ENCODE measurements around the gene IPPK.
"Not testable (repeated sequence)": the region's sequence is repeated elsewhere in the genome, so short reads cannot be mapped to it uniquely, and the experiment has no call there.

IPPK gene

DNA sequence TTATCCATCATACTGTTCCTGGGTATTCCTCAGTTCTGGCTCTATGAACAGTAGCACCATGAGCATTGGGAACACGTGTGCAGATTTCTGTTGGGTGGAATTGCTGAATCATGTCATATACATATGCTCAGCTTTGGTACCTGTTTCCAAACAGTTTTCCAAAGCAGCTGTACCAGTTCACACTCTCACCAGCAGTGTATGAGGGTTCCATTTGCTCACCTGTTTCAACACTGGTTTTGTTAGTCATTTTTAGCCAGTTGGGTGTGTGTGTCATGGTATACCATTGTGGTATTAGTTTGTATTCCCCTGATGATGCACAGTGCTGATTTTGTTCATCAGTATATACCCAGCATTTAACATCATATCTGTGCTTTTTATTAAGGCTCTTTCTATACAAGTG, 77.4 kb downstream of the IPPK start:
- DNase-seq = no peak

DNA sequence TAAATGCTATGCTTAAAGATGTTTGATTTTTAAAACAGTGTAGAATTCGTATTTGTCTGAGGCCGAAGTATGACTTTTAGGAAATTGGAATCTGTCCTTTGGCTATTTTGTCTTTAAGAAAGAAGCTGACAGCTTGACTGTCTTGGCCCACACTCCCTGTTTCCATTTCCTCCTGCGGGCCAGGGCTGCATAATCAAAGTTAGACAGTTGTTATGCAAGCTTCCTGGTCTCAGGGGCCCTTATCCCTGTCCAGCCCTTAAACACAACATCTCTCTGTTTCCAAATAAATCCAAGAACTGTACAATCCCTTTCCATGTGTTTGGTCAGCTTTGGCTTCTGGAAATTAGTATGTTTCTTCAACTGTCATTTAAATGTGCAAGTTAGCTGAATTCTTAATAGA, 79.6 kb downstream of the IPPK start:
- no peak for DNase-seq

- no peak for DNase-seq
Observed at GRCh38 chr9:92589923-92590322, 80.0 kb downstream of the IPPK start.

DNA sequence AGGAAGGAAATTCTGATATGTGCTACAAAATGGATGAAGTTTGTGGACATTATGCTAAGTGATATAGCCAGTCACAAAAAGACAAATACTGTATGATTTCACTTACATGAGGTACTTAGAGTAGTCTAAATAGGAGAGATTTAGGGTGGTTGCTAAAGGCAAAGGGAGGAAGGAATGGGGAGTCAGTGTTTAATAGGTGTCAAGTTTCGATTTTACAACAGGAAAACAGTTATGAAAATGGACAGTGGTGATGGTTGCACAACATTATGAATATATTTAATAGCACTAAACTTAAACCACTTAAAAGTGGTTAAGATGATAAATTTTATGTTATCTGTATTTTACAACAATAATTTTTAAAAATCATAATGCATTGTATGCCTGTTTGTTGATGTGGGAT, 93.8 kb downstream of the IPPK start:
- DNase-seq = no peak

DNA sequence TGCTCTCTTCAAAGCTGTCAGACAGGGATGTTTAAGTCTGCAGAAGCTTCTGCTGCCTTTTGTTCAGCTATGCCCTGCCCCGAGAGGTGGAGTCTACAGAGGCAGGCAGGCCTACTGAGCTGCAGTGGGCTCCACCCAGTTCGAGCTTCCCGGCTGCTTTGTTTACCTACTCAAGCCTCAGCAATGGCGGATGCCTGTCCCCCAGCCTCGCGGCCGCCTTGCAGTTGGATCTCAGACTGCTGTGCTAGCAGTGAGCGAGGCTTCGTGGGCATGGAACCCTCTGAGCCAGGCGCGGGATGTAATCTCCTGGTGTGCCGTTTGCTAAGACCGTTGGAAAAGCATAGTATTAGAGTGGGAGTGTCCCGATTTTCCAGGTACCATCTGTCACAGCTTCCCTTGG, 96.3 kb downstream of the IPPK start:
- not testable (repeated sequence) for DNase-seq

DNA sequence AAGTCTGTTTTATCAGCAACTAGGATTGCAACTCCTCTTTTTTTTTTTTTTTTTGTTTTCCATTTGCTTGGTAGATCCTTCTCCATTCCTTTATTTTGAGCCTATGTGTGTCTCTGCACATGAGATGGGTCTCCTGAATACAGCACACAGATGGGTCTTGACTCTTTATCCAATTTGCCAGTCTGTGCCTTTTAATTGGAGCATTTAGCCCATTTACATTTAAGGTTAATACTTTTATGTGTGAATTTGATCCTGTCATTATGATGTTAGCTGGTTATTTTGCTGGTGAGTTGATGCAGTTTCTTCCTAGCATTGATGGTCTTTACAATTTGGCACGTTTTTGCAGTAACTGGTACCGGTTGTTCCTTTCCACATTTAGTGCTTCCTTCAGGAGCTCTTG, 98.1 kb downstream of the IPPK start:
- not testable (repeated sequence) for DNase-seq

DNA sequence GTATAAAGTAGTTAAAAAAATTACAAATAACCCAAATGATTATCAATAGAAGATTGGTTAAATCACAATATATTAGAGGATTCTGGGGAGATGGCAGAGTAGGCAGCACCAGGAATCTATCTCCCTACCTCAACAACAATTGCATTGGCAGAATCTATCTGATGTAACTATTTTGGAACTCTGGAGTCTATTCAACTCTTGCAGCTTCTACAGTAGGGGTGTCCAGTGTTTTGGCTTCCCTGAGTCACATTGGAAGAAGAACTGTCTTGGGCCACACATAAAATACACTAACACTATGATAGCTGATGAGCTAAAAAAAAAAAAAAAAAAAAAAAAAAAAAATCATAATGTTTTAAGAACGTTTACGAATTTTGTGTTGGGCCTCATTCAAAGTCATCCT, 104.9 kb downstream of the IPPK start:
- no peak for DNase-seq

DNA sequence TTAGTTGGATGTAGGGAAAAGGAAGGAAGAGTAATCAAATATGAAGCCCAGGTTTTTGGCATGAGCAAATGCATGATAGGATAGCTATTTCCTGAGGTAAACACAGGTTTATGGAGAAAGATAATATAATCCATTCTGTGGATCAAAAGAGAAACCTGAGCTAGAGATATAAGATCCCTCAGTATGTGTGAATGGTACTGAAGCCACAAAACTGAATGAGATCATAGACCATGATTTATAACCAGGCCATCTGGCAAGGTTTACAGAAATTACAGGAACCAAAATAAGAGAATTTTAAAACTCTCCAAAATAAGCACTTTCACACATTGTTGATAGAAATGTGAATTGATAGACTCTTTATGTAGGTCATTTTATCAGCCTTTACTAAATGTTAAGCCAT, 105.4 kb downstream of the IPPK start:
- no peak for DNase-seq

Data from effector CD8-positive, alpha-beta T cell (primary cell).